Aorta (tissue), 5 donors: ENCODE measurements around the gene ZNF318. TPM values are rescaled to one million over a fixed set of nuclear protein-coding genes. Genes with fewer than 3 reads are reported as not detected.

Source experiments
- ATAC-seq: fragments of 200-7000 bp; cut with Tn5 transposase; one replicate; pipeline ENCODE4 v1.9.1; 2022; ENCODE audit warnings: moderate library complexity; ENCODE audit not compliant: low FRiP score
- DNase-seq, 2 donors: peaks; one replicate each; pipeline ENCODE4 v3.0.0-alpha.2; 2020
- H3K27ac ChIP-seq, 2 donors: one replicate each; pipeline ENCODE4 v1.5.1; 2013; ENCODE audit warnings: low read length in 2 of 2, mild to moderate bottlenecking in 2 of 2, moderate library complexity in 2 of 2, control low read depth in 1 of 2, inconsistent platforms in 1 of 2, low read depth in 1 of 2
- H3K27me3 ChIP-seq, 2 donors: one replicate each; pipeline ENCODE4 v1.6.1; 2013; ENCODE audit warnings: control low read depth in 1 of 2, low read length in 1 of 2, mild to moderate bottlenecking in 1 of 2, moderate library complexity in 1 of 2; ENCODE audit not compliant: insufficient read depth in 2 of 2, control insufficient read depth in 1 of 2
- H3K36me3 ChIP-seq, 2 donors: one replicate each; pipeline ENCODE4 v1.6.1; 2013; ENCODE audit warnings: control low read depth in 1 of 2, low read length in 1 of 2, mild to moderate bottlenecking in 1 of 2; ENCODE audit not compliant: insufficient read depth in 2 of 2, control insufficient read depth in 1 of 2
- H3K4me1 ChIP-seq, 2 donors: one replicate each; pipeline ENCODE4 v1.6.1; 2013; ENCODE audit warnings: low read length in 2 of 2, control low read depth in 1 of 2, mild to moderate bottlenecking in 1 of 2, moderate library complexity in 1 of 2; ENCODE audit not compliant: insufficient read depth in 2 of 2, control insufficient read depth in 1 of 2
- H3K4me3 ChIP-seq, 2 donors: one replicate each; pipeline ENCODE4 v1.5.1; 2013; ENCODE audit warnings: low read length in 2 of 2, control low read depth in 1 of 2, mild to moderate bottlenecking in 1 of 2
- H3K9me3 ChIP-seq: one replicate; pipeline ENCODE4 v1.6.1; 2013; ENCODE audit warnings: mild to moderate bottlenecking, low read length; ENCODE audit not compliant: control insufficient read depth
- WGBS, 2 donors: extraction: QIAGEN DNeasy Blood & Tissue Kit; methylation state at CpG; one replicate each; pipeline ENCODE4 v1.1.7; 2013; 5-methylcytosine and 5-hydroxymethylcytosine counted together
- intact Hi-C, 2 donors: fragments of 100-400 bp; cut with DNase I; formaldehyde crosslinking; loops; one replicate each; pipeline versions ENCODE4 v1.14.2 to v1.15.0; 2022
- polyA plus RNA-seq, 2 donors: library from polyadenylated mRNA; stranded (reverse); fragments of 200-250 nt; gene quantifications; one replicate each; pipeline ENCODE4 v1.2.3, GENCODE V29; 2013
- total RNA-seq, 2 donors: library from RNA; stranded (reverse); fragmentation: NEBNext Ultra II Directional; extraction: Animal tissue kit (Norgen Biotek cat#: 25700); gene quantifications; one replicate each; pipeline ENCODE4 v1.2.1, GENCODE V29; 2021
- donor health status: healthy with polysubstance abuse.
- donor health status: Bipolar disorder and iron deficiency.
- donor health status: DM: no; HTN: no; CAD: no.
- donor health status: DM: no; HTN: no; CAD: no.
- donor health status: DM: yes; HTN: yes; CAD: no.

The ZNF318 gene
- total and polyA plus RNA-seq, 4 donors = 2.6 to 21.3 (median 10.7) TPM

GRCh38 chr6:43290905-43291355 is 78.5 kb downstream of the ZNF318 start:
- H3K27me3 ChIP-seq = no peaks in the 10 kb centered on the region
- no peaks in the 10 kb centered on the region for H3K9me3 ChIP-seq
- H3K4me3 ChIP-seq = no peak overlapping the region
- WGBS, 2 donors = 84 to 85% methylated on average over 6 of the region's 6 CpGs
- H3K27ac ChIP-seq = no peak overlapping the region
- no peaks in the 10 kb centered on the region for H3K4me1 ChIP-seq
- DNase-seq = no peak
- no peaks in the 10 kb centered on the region for H3K36me3 ChIP-seq
- intact Hi-C loops = no loop called here
- ATAC-seq = no peak

- WGBS, 2 donors = 88 to 90% methylated on average over 3 of the region's 3 CpGs
- intact Hi-C loops = no loop called here
These were observed 79.0 kb downstream of the ZNF318 start for GRCh38 chr6:43290339-43290904.

GRCh38 chr6:43287717-43288679 is 81.4 kb downstream of the ZNF318 start:
- Histone ChIP-seq H3K36me3 (no peaks in the 10 kb centered on the region), H3K27ac (no peak overlapping the region), H3K4me3 (no peak overlapping the region), H3K27me3 (no peaks in the 10 kb centered on the region), H3K9me3 (no peaks in the 10 kb centered on the region), H3K4me1 (no peaks in the 10 kb centered on the region)
- ATAC-seq = no peak
- intact Hi-C loops = no loop called here
- no peak for DNase-seq
- 81 to 83% methylated on average over 7 of the region's 7 CpGs for WGBS, 2 donors

More at GRCh38 chr6:43290339-43290904, 79.0 kb downstream of the ZNF318 start:
- H3K4me1 ChIP-seq = no peaks in the 10 kb centered on the region
- no peak for DNase-seq
- H3K36me3 ChIP-seq = no peaks in the 10 kb centered on the region
- no peaks in the 10 kb centered on the region for H3K9me3 ChIP-seq
- H3K27me3 ChIP-seq = no peaks in the 10 kb centered on the region
- no peak overlapping the region for H3K4me3 ChIP-seq
- no peak for ATAC-seq
- no peak overlapping the region for H3K27ac ChIP-seq

GRCh38 chr6:43286980-43287716 is 82.3 kb downstream of the ZNF318 start:
- intact Hi-C loops = no loop called here

GRCh38 chr6:43286456-43286979 is 82.9 kb downstream of the ZNF318 start:
- Histone ChIP-seq H3K9me3 (no peaks in the 10 kb centered on the region), H3K4me3 (no peak overlapping the region), H3K36me3 (no peaks in the 10 kb centered on the region), H3K27ac (no peak overlapping the region), H3K4me1 (no peaks in the 10 kb centered on the region), H3K27me3 (no peaks in the 10 kb centered on the region)
- ATAC-seq (no peak), DNase-seq (no peak)
- intact Hi-C loops = no loop called here
- WGBS, 2 donors = 93 to 96% methylated on average over 5 to 6 of the region's 6 CpGs

More at GRCh38 chr6:43286980-43287716, 82.3 kb downstream of the ZNF318 start:
- H3K27me3 ChIP-seq = no peaks in the 10 kb centered on the region
- no peak overlapping the region for H3K4me3 ChIP-seq
- H3K27ac ChIP-seq = no peak overlapping the region
- no peak for ATAC-seq
- H3K36me3 ChIP-seq = no peaks in the 10 kb centered on the region
- H3K9me3 ChIP-seq = no peaks in the 10 kb centered on the region
- WGBS, 2 donors = 77 to 78% methylated on average over 10 of the region's 10 CpGs
- H3K4me1 ChIP-seq = no peaks in the 10 kb centered on the region
- DNase-seq = no peak

Other genes starting within 250 kb of the ZNF318 start
- 100 to 1,000 TPM in 1 of 2 donors, 10 to 100 TPM in 1; 47.5 to 106 TPM for gene SRF, start 198.4 kb downstream of the ZNF318 start, total RNA-seq
- gene SRF, start 198.4 kb downstream of the ZNF318 start, polyA plus RNA-seq = 10 to 100 TPM; 23.8 to 41.4 TPM
- 10 to 100 TPM; 32.6 to 54.6 TPM for gene CUL9, start 187.5 kb downstream of the ZNF318 start, total RNA-seq
- gene CUL9, start 187.5 kb downstream of the ZNF318 start, polyA plus RNA-seq = 100 to 1,000 TPM in 1 of 2 donors, 1 to 10 TPM in 1; 8.1 to 106 TPM
- gene DNPH1, start 140.2 kb downstream of the ZNF318 start, total RNA-seq = 10 to 100 TPM; 10.2 to 18.1 TPM
- 10 to 100 TPM; 36.8 to 87.4 TPM for gene DNPH1, start 140.2 kb downstream of the ZNF318 start, polyA plus RNA-seq
- under 1 TPM in 1 of 2 donors, not detected in 1; 0.12 TPM for gene TTBK1, start 126.2 kb downstream of the ZNF318 start, total RNA-seq
- not detected for gene TTBK1, start 126.2 kb downstream of the ZNF318 start, polyA plus RNA-seq
- gene SLC22A7, start 71.4 kb downstream of the ZNF318 start, total RNA-seq = not detected
- not detected for gene SLC22A7, start 71.4 kb downstream of the ZNF318 start, polyA plus RNA-seq
- gene CRIP3, start 60.8 kb downstream of the ZNF318 start, total RNA-seq = 1 to 10 TPM in 1 of 2 donors, under 1 TPM in 1; 0.65 to 2.2 TPM
- gene CRIP3, start 60.8 kb downstream of the ZNF318 start, polyA plus RNA-seq = 1 to 10 TPM in 1 of 2 donors, not detected in 1; 1.8 TPM
- 10 to 100 TPM; 19.5 to 30.5 TPM for gene ABCC10, start 57.9 kb upstream of the ZNF318 start, total RNA-seq
- gene ABCC10, start 57.9 kb upstream of the ZNF318 start, polyA plus RNA-seq = 10 to 100 TPM in 1 of 2 donors, 1 to 10 TPM in 1; 1.4 to 35.1 TPM
- gene DLK2, start 85.9 kb upstream of the ZNF318 start, total RNA-seq = not detected
- gene DLK2, start 85.9 kb upstream of the ZNF318 start, polyA plus RNA-seq = not detected
- gene TJAP1, start 107.9 kb upstream of the ZNF318 start, total RNA-seq = 10 to 100 TPM; 30.6 to 35.5 TPM
- gene TJAP1, start 107.9 kb upstream of the ZNF318 start, polyA plus RNA-seq = 10 to 100 TPM in 1 of 2 donors, 1 to 10 TPM in 1; 6.3 to 38.7 TPM
- gene LRRC73, start 140.7 kb upstream of the ZNF318 start, total RNA-seq = under 1 TPM; 0.39 to 0.62 TPM
- 1 to 10 TPM in 1 of 2 donors, under 1 TPM in 1; 0.50 to 1.6 TPM for gene LRRC73, start 140.7 kb upstream of the ZNF318 start, polyA plus RNA-seq
- gene YIPF3, start 147.3 kb upstream of the ZNF318 start, total RNA-seq = 10 to 100 TPM; 64.5 to 78.5 TPM
- 100 to 1,000 TPM in 1 of 2 donors, 10 to 100 TPM in 1; 33.4 to 103 TPM for gene YIPF3, start 147.3 kb upstream of the ZNF318 start, polyA plus RNA-seq
- 10 to 100 TPM; 27.4 to 27.6 TPM for gene POLR1C, start 147.4 kb upstream of the ZNF318 start, total RNA-seq
- gene POLR1C, start 147.4 kb upstream of the ZNF318 start, polyA plus RNA-seq = 10 to 100 TPM; 11.0 to 16.5 TPM
- 10 to 100 TPM; 19.7 to 30.6 TPM for gene XPO5, start 206.4 kb upstream of the ZNF318 start, total RNA-seq
- 10 to 100 TPM in 1 of 2 donors, 1 to 10 TPM in 1; 2.6 to 13.7 TPM for gene XPO5, start 206.4 kb upstream of the ZNF318 start, polyA plus RNA-seq
- gene POLH, start 206.5 kb upstream of the ZNF318 start, total RNA-seq = 10 to 100 TPM in 1 of 2 donors, 1 to 10 TPM in 1; 8.3 to 15.2 TPM
- 1 to 10 TPM; 3.6 to 5.5 TPM for gene POLH, start 206.5 kb upstream of the ZNF318 start, polyA plus RNA-seq